ENCODE measurements around the gene LSM12. TPM values are rescaled to one million over a fixed set of nuclear protein-coding genes. Genes with fewer than 3 reads are reported as not detected.

Gene LSM12
- total RNA-seq, 1 donor from 2014 or later = 39.1 TPM

GRCh38 chr17:43988301-43988700, 78.2 kb downstream of the LSM12 start:
- H3K27me3 ChIP-seq (ENCODE audit: control insufficient read depth, insufficient read depth, low read length) = peaks cover 22% of the 10 kb centered on the region
- H3K4me3 ChIP-seq (ENCODE audit: low read depth, low read length) = no peak overlapping the region
- no peak for TF ChIP-seq CTCF (IDR thresholded peaks at IDR 0.05; ENCODE audit: insufficient read depth, low read length, poor library complexity, severe bottlenecking)
- no peak for DNase-seq (ENCODE audit: low read depth)
- no peaks in the 10 kb centered on the region for H3K36me3 ChIP-seq (ENCODE audit: control insufficient read depth, insufficient read depth, low read length)

GRCh38 chr17:43987131-43988021, 79.1 kb downstream of the LSM12 start:
- Histone ChIP-seq H3K4me3 (ENCODE audit: low read depth, low read length) (no peak overlapping the region), H3K36me3 (ENCODE audit: control insufficient read depth, insufficient read depth, low read length) (no peaks in the 10 kb centered on the region), H3K27me3 (ENCODE audit: control insufficient read depth, insufficient read depth, low read length) (peaks cover 25% of the 10 kb centered on the region)
- no peak for DNase-seq (ENCODE audit: low read depth)
- TF ChIP-seq CTCF (IDR thresholded peaks at IDR 0.05; ENCODE audit: insufficient read depth, low read length, poor library complexity, severe bottlenecking) = no peak

GRCh38 chr17:43986225-43986981, 80.1 kb downstream of the LSM12 start:
- peaks cover 25% of the 10 kb centered on the region for H3K27me3 ChIP-seq (ENCODE audit: control insufficient read depth, insufficient read depth, low read length)
- TF ChIP-seq CTCF (IDR thresholded peaks at IDR 0.05; ENCODE audit: insufficient read depth, low read length, poor library complexity, severe bottlenecking) = no peak
- no peaks in the 10 kb centered on the region for H3K36me3 ChIP-seq (ENCODE audit: control insufficient read depth, insufficient read depth, low read length)
- no peak overlapping the region for H3K4me3 ChIP-seq (ENCODE audit: low read depth, low read length)
- no peak for DNase-seq (ENCODE audit: low read depth)

- H3K4me3 ChIP-seq (ENCODE audit: low read depth, low read length) = no peak overlapping the region
- H3K27me3 ChIP-seq (ENCODE audit: control insufficient read depth, insufficient read depth, low read length) = peaks cover 25% of the 10 kb centered on the region
- DNase-seq (ENCODE audit: low read depth) = no peak
- no peak for TF ChIP-seq CTCF (IDR thresholded peaks at IDR 0.05; ENCODE audit: insufficient read depth, low read length, poor library complexity, severe bottlenecking)
- no peaks in the 10 kb centered on the region for H3K36me3 ChIP-seq (ENCODE audit: control insufficient read depth, insufficient read depth, low read length)
These were observed 82.0 kb downstream of the LSM12 start for GRCh38 chr17:43984521-43984920.

Other genes with a start within 250 kb of the LSM12 start
- gene MPP3, start 233.5 kb downstream of the LSM12 start, total RNA-seq = 4.1 and 13.2 TPM in 2 replicates
- gene CD300LG, start 219.5 kb downstream of the LSM12 start, total RNA-seq = not detected in 2 replicates
- 2.7 and 3.0 TPM in 2 replicates for gene MPP2, start 159.1 kb downstream of the LSM12 start, total RNA-seq
- not detected in 2 replicates for gene PPY, start 124.2 kb downstream of the LSM12 start, total RNA-seq
- gene PYY, start 112.7 kb downstream of the LSM12 start, total RNA-seq = 0.48 TPM in 1 of 2 replicates, not detected in the other
- 15.7 and 19.4 TPM in 2 replicates for gene NAGS, start 62.0 kb downstream of the LSM12 start, total RNA-seq
- gene TMEM101, start 51.7 kb downstream of the LSM12 start, total RNA-seq = 37.8 and 52.4 TPM in 2 replicates
- gene G6PC3, start 4.1 kb upstream of the LSM12 start, total RNA-seq = 37.5 and 53.9 TPM in 2 replicates
- 32.5 and 37.7 TPM in 2 replicates for gene HDAC5, start 57.0 kb upstream of the LSM12 start, total RNA-seq
- 3.1 and 3.8 TPM in 2 replicates for gene HROB, start 75.3 kb upstream of the LSM12 start, total RNA-seq
- not detected in 2 replicates for gene ASB16, start 104.0 kb upstream of the LSM12 start, total RNA-seq
- 35.0 and 40.5 TPM in 2 replicates for gene TMUB2, start 120.3 kb upstream of the LSM12 start, total RNA-seq
- gene ATXN7L3, start 133.2 kb upstream of the LSM12 start, total RNA-seq = 50.8 and 65.9 TPM in 2 replicates
- 35.7 and 41.7 TPM in 2 replicates for gene UBTF, start 153.0 kb upstream of the LSM12 start, total RNA-seq
- not detected in 2 replicates for gene SLC4A1, start 201.5 kb upstream of the LSM12 start, total RNA-seq
- gene RUNDC3A, start 241.9 kb upstream of the LSM12 start, total RNA-seq = 3.3 and 12.3 TPM in 2 replicates